Measurements from ENCODE around the gene XRCC1.

The XRCC1 gene

DNA sequence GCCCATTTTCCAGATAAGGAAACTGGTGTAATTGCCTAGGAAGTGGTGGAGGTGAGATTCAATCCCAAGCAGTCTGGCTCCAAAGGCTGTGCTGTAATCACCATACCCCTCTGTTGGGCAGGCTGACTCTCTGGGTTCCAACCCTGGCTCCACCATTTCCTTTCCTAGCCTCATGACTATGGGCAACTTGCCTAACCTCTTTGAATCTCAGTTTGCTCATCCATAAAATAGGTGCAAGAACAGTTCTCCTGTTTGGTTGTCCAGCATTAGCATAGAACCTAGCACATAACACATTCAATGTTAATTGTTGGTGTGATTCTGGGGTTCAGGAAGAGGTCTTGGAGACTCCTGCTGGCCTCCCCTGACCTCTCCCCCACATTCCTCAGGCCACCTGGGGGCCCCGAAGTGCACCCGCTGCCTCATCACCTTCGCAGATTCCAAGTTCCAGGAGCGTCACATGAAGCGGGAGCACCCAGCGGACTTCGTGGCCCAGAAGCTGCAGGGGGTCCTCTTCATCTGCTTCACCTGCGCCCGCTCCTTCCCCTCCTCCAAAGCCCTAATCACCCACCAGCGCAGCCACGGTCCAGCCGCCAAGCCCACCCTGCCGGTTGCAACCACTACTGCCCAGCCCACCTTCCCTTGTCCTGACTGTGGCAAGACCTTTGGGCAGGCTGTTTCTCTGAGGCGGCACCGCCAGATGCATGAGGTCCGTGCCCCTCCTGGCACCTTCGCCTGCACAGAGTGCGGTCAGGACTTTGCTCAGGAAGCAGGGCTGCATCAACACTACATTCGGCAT, 23.3 kb upstream of the XRCC1 start:
- H3K36me3 ChIP-seq (ENCODE audit: insufficient read depth, insufficient read length, low read length), result peaks cover 52% of the 10 kb centered on the region
- no peak overlapping the region for H3K4me3 ChIP-seq (ENCODE audit: insufficient read length, low read depth)
- H3K9ac ChIP-seq (ENCODE audit: insufficient read length, low read depth), result no peak overlapping the region
- peaks cover 3% of the 10 kb centered on the region for H3K4me1 ChIP-seq (ENCODE audit: insufficient read depth, insufficient read length)
- TF ChIP-seq ZNF274 (IDR thresholded peaks at IDR 0.05; ENCODE audit: low read depth, low read length) (no peak), YY1 (IDR thresholded peaks at IDR 0.05; ENCODE audit: insufficient read depth, insufficient read length) (no peak), SUZ12 (IDR thresholded peaks at IDR 0.05; ENCODE audit: extremely low read depth, insufficient read depth, insufficient read length) (no peak)
- no peak for DNase-seq (ENCODE audit: low read depth, low spot score)
- no peaks in the 10 kb centered on the region for H3K9me3 ChIP-seq (ENCODE audit: insufficient read depth, low read length)
- H3K27me3 ChIP-seq (ENCODE audit: insufficient read depth, insufficient read length), result no peaks in the 10 kb centered on the region

DNA sequence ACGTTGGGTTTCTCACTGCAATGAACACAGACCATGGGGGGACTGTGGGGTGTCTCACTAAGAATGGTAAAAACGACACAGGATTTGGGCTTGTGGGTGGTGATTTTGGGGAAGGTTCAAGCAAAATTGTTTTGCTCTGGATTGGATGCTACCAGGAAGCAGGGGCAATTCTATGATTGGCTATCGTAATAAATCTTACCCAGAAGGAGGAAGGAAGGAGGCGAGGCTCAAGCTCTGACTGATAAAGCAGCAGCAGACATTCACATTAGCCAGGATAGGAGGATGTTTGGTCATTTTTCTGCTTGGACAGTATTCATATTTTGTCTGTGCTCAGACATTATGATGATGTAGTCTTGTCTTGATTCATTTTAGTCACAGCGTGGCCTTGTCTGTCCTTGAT, 22.5 kb upstream of the XRCC1 start:
- Histone ChIP-seq H3K9me3 (ENCODE audit: insufficient read depth, low read length) (no peaks in the 10 kb centered on the region), H3K27me3 (ENCODE audit: insufficient read depth, insufficient read length) (no peaks in the 10 kb centered on the region), H3K36me3 (ENCODE audit: insufficient read depth, insufficient read length, low read length) (peaks cover 57% of the 10 kb centered on the region), H3K4me3 (ENCODE audit: insufficient read length, low read depth) (no peak overlapping the region), H3K4me1 (ENCODE audit: insufficient read depth, insufficient read length) (peaks cover 5% of the 10 kb centered on the region), H3K9ac (ENCODE audit: insufficient read length, low read depth) (no peak overlapping the region)
- TF ChIP-seq SUZ12 (IDR thresholded peaks at IDR 0.05; ENCODE audit: extremely low read depth, insufficient read depth, insufficient read length) (no peak), ZNF274 (IDR thresholded peaks at IDR 0.05; ENCODE audit: low read depth, low read length) (no peak), YY1 (IDR thresholded peaks at IDR 0.05; ENCODE audit: insufficient read depth, insufficient read length) (no peak)
- DNase-seq (ENCODE audit: low read depth, low spot score), result no peak

DNA sequence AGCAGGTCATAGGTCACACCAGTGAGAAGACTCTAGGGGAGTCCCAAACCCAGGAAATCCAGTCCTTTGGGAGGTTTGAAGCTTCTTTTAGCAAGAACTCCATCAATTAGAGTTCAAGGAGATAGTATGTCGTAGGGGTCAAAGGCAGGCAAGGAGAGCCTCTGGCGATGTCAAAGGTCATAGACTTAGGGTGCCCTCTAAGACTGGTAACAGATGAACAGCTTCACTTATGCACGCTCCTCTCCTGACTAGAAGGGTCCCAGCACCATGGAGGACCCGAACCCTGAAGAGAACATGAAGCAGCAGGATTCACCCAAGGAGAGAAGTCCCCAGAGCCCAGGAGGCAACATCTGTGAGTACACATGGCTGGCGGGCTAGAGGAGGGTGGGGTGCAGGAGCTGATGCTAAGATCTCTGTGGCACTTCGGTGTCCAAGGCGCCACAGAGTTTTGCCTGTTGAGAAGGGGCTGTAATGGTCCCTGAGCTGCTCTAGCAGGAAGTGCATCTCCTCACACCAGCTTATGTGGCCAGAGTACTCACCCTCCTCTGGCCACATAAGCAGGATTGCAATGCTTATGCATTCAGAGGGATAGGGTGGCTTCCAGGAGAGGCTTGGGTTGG, 21.6 kb upstream of the XRCC1 start:
- H3K4me1 ChIP-seq (ENCODE audit: insufficient read depth, insufficient read length), result peaks cover 5% of the 10 kb centered on the region
- no peaks in the 10 kb centered on the region for H3K27me3 ChIP-seq (ENCODE audit: insufficient read depth, insufficient read length)
- no peaks in the 10 kb centered on the region for H3K9me3 ChIP-seq (ENCODE audit: insufficient read depth, low read length)
- peaks cover 58% of the 10 kb centered on the region for H3K36me3 ChIP-seq (ENCODE audit: insufficient read depth, insufficient read length, low read length)
- no peak for TF ChIP-seq SUZ12 (IDR thresholded peaks at IDR 0.05; ENCODE audit: extremely low read depth, insufficient read depth, insufficient read length)
- no peak for TF ChIP-seq ZNF274 (IDR thresholded peaks at IDR 0.05; ENCODE audit: low read depth, low read length)
- TF ChIP-seq YY1 (IDR thresholded peaks at IDR 0.05; ENCODE audit: insufficient read depth, insufficient read length), result no peak
- H3K4me3 ChIP-seq (ENCODE audit: insufficient read length, low read depth), result peak overlapping the region; percentile 79
- DNase-seq (ENCODE audit: low read depth, low spot score), result no peak
- peak overlapping the region; percentile 84 for H3K9ac ChIP-seq (ENCODE audit: insufficient read length, low read depth)

DNA sequence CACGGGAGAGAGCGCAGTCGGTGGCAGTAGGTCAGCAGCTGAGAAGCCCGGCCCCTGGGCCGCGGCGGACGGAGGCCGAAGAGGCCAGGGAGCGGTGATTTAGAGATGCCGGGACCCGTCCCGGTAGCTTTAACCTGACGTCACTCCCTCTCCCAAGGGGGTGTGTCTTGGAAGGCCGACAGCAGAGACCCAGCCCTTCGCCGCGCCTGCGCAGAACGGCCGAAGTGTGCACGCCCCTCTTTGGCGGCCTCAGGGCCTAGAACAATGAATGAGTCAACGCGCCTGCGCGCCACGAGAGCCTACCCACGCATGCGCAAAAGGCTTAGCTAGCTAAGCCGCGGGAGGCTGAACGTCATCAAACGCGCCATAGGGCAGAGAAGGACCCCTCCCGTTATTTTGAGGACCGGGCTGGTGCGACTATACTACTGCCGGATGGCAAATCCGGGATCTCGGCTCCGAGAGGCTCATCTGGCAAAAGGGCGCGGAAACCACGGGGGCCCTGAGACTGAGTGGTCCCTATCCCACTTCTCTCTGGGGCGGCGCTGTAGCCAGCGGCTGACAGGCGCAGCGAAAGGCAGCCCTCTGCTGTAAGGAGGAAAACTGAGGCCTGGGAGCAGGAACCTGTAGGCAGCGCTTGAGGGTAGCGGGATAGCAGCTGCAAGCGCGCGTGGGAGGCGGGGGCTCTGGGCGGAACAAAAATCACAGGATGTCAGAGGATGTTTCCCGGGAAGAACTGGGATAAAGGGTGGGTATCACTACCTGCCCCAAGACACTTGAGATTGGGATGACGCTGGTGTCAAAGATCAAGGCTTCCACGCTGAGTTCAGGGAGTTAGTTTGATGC, 20.9 kb upstream of the XRCC1 start, which contains the start of the genes IRGQ and ZNF576:
IRGQ (minus strand) TSS at position 136 of the 843 bp plus-strand sequence. CDS start 796 bp downstream, outside the sequence.
ZNF576 (plus strand) TSS at position 597 of the 843 bp plus-strand sequence. CDS start 514 bp downstream, outside the sequence.
- no peak for TF ChIP-seq ZNF274 (IDR thresholded peaks at IDR 0.05; ENCODE audit: low read depth, low read length)
- no peak for TF ChIP-seq YY1 (IDR thresholded peaks at IDR 0.05; ENCODE audit: insufficient read depth, insufficient read length)
- no peak for TF ChIP-seq SUZ12 (IDR thresholded peaks at IDR 0.05; ENCODE audit: extremely low read depth, insufficient read depth, insufficient read length)
- Histone ChIP-seq H3K9ac (ENCODE audit: insufficient read length, low read depth) (peak within 1 kb of the TSS; percentile 88), H3K4me1 (ENCODE audit: insufficient read depth, insufficient read length) (peaks cover 5% of the 10 kb centered on the region), H3K4me3 (ENCODE audit: insufficient read length, low read depth) (peak within 1 kb of the TSS; percentile 79), H3K9me3 (ENCODE audit: insufficient read depth, low read length) (no peaks in the 10 kb centered on the region), H3K27me3 (ENCODE audit: insufficient read depth, insufficient read length) (no peaks in the 10 kb centered on the region), H3K36me3 (ENCODE audit: insufficient read depth, insufficient read length, low read length) (peaks cover 61% of the 10 kb centered on the region)
- peak; percentile 97 for DNase-seq (ENCODE audit: low read depth, low spot score)

DNA sequence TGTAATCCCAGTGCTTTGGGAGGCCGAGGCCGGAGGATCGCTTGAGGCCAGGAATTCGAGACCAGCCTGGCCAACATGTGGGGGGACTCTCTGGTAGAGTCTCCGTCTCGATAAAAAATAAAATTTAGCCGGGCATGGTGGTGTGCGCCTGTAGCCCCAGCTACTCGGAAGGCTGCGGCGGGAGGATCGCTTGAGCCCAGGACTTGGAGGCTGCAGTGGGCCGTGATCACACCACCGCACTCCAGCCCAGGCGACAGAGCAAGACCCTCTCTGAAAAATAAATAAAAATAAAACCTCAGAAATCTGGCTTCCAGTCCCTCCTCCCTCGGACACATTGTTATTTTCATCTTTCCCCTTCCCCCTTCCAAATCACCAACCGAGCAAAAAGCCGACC, 20.3 kb upstream of the XRCC1 start:
- Histone ChIP-seq H3K9ac (ENCODE audit: insufficient read length, low read depth) (peak overlapping the region; percentile 88), H3K4me1 (ENCODE audit: insufficient read depth, insufficient read length) (peaks cover 5% of the 10 kb centered on the region), H3K4me3 (ENCODE audit: insufficient read length, low read depth) (peak overlapping the region; percentile 69), H3K27me3 (ENCODE audit: insufficient read depth, insufficient read length) (no peaks in the 10 kb centered on the region), H3K9me3 (ENCODE audit: insufficient read depth, low read length) (no peaks in the 10 kb centered on the region), H3K36me3 (ENCODE audit: insufficient read depth, insufficient read length, low read length) (peaks cover 61% of the 10 kb centered on the region)
- no peak for DNase-seq (ENCODE audit: low read depth, low spot score)
- no peak for TF ChIP-seq ZNF274 (IDR thresholded peaks at IDR 0.05; ENCODE audit: low read depth, low read length)
- TF ChIP-seq YY1 (IDR thresholded peaks at IDR 0.05; ENCODE audit: insufficient read depth, insufficient read length), result no peak
- TF ChIP-seq SUZ12 (IDR thresholded peaks at IDR 0.05; ENCODE audit: extremely low read depth, insufficient read depth, insufficient read length), result no peak

DNA sequence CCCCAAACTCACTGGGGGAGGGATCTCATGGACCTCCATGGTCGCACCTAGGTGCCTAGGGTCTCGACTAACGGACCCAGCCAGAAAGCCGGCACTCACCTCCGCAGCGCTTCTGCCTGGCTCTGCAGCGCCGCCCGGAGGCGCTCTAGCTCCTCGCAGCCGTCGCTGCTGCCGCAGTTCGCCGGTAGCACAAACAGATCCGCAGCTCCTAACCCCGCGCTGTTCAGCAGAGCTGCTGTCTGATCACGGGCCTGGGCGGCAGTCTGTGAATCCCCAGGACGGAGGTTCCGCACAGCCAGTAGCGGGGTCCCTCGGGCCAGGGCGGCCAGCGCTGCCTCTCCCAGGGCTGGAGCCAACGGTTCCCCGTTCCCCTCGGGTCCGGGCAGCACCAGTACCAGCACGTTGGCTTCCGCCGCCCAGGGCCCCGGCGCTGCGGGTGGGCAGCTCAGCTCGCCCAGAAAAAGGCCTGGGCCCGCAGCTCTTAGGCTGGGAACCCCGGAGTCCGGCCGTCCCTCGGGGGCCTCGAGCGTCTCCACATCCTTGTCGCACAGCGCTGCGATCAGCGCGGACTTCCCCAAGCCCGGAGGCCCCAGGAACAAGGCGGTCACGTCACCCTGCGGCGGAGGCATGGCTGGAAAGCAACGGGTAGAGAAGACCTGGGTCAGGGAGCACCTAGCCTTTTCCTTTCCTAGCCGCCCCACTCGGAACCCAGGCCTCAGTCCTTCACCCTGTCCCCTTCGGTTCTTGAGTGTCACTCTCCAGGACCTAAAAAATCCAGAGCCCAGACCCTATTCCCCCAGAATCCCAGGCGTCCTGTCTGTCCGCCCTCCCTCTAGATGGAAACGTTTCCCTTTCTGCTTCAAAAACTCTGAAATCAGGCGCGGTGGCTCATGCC, 19.6 kb upstream of the XRCC1 start:
- peak overlapping the region; percentile 69 for H3K4me3 ChIP-seq (ENCODE audit: insufficient read length, low read depth)
- H3K9me3 ChIP-seq (ENCODE audit: insufficient read depth, low read length), result no peaks in the 10 kb centered on the region
- H3K27me3 ChIP-seq (ENCODE audit: insufficient read depth, insufficient read length), result no peaks in the 10 kb centered on the region
- peak; percentile 52 for DNase-seq (ENCODE audit: low read depth, low spot score)
- peak overlapping the region; percentile 88 for H3K9ac ChIP-seq (ENCODE audit: insufficient read length, low read depth)
- peaks cover 5% of the 10 kb centered on the region for H3K4me1 ChIP-seq (ENCODE audit: insufficient read depth, insufficient read length)
- TF ChIP-seq ZNF274 (IDR thresholded peaks at IDR 0.05; ENCODE audit: low read depth, low read length) (no peak), SUZ12 (IDR thresholded peaks at IDR 0.05; ENCODE audit: extremely low read depth, insufficient read depth, insufficient read length) (no peak), YY1 (IDR thresholded peaks at IDR 0.05; ENCODE audit: insufficient read depth, insufficient read length) (no peak)
- H3K36me3 ChIP-seq (ENCODE audit: insufficient read depth, insufficient read length, low read length), result peaks cover 62% of the 10 kb centered on the region

Measured in NT2/D1 (cell line).